Measurements from ENCODE around the gene LSAMP. TPM values are rescaled to one million over a fixed set of nuclear protein-coding genes. Genes with fewer than 3 reads are reported as not detected.
"Not testable (repeated sequence)": the region's sequence is repeated elsewhere in the genome, so short reads cannot be mapped to it uniquely, and the experiment has no call there.

The LSAMP gene
- total RNA-seq, 2 experiments from 2014 or later: not detected

DNA sequence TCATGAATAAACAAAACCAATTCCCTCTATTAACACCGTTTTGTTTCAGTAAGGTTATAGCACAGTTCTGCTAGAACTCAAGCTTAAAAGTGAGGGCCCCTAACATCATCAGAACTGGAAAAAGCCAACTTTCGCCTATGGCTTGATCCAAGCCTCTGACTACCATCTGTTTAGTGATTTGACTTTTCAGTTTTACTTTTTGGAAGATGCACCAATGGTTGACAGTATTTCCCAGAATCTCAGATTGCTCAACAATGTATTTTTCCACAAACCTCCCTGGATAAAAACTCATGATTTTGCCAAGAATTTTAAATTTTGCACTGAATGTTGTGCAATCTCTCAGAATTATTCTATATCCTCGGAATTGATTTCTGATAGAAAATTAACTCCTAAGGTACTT lies 190.7 kb downstream of the LSAMP start:
- ChIA-PET CTCF (no interaction called here), POLR2A (no interaction called here)

DNA sequence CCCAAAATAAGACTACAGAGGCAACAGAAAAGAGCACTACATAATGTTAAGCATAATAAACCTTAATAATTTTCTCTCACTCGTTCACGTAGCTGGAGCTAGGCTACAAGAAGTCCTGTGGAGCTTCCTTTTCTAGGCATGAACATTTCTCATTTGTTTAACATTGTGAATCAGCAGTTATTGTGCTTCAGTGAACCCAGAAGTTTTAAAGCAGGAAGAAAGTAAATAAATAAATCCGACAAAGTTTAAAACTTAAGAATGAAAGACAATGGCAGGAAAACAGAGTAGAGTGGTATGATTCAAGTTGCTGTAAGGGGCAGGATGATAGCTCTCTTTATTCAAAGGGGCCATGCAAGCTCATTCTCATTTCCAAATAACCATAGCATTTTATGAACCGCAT lies 191.8 kb downstream of the LSAMP start:
- ChIA-PET CTCF (no interaction called here), POLR2A (no interaction called here)

DNA sequence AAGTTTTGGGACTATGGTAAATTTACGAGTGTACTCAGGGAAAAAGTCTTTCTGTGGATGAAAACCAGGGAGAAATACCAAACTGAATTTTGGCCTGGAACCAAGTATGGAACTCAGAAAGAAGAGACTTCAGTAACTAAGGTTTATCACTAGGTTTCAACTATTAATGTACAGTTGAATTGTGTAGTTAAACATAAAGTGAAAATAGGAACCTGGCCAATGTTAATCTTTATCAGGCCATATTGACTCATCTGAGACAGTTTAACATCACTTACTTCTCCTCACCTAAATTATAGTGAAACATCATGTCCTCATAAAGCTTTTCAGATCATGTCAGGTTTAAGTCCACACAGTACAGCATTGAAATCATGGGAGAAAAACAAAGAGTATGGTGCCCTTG lies 197.7 kb downstream of the LSAMP start:
- ChIA-PET POLR2A (no interaction called here), CTCF (no interaction called here)

GRCh38 chr3:116246406-116246980 lies 198.8 kb downstream of the LSAMP start:
- ChIA-PET POLR2A (no interaction called here), CTCF (no interaction called here)

DNA sequence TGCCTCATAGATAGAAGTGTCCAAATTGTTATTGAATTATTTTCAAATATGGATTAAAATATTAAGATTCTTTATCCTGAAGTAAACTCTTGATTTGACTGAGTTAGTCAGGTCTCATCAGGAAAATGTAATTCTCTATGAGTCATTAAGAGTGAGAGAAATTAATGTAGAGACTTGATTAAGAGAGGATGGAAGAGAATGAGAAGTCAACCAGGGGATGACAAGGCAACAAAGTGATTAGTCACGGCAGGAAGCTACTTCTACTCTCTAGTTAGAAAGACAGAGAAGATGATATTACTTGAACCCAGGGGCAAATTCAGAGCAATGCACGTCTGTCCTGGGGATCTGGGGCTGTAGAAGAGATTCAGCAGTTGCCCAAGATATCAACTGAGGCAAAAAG lies 202.5 kb downstream of the LSAMP start:
- POLR2A ChIA-PET: no interaction called here
- CTCF ChIA-PET: no interaction called here

GRCh38 chr3:116241677-116242076 lies 203.6 kb downstream of the LSAMP start:
- ChIA-PET CTCF (no interaction called here), POLR2A (no interaction called here)

GRCh38 chr3:116240261-116240660 lies 205.0 kb downstream of the LSAMP start:
- POLR2A ChIA-PET: no interaction called here
- CTCF ChIA-PET: no interaction called here

GRCh38 chr3:116238846-116239565 lies 206.3 kb downstream of the LSAMP start:
- POLR2A ChIA-PET: no interaction called here
- CTCF ChIA-PET: no interaction called here

- ChIA-PET POLR2A (no interaction called here), CTCF (no interaction called here)
These were observed 211.5 kb downstream of the LSAMP start for GRCh38 chr3:116233711-116234357.

- ChIA-PET CTCF (no interaction called here), POLR2A (no interaction called here)
These were observed 214.8 kb downstream of the LSAMP start for GRCh38 chr3:116230431-116231020.

GRCh38 chr3:116226266-116226665 lies 219.0 kb downstream of the LSAMP start:
- ChIA-PET POLR2A (no interaction called here), CTCF (no interaction called here)

DNA sequence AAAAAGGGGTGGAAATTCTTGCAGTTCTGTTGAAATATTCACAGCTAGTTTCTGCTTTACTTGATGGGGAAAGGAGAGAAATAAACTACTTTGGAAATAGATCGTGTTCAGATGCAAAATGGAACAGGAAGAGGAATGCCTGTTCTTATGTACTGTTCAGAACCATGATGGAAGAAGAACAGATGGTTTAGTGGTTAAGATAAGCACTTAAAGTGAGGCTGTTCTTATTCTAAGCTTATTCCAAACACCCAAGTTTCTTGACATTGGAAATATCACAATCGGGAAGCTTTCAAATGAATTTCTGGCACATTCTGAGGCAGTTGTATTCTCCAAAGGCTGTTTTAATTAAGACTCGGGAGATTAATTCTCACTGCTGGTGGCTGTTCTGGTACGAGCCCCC lies 228.5 kb downstream of the LSAMP start:
- ChIA-PET POLR2A (no interaction called here), CTCF (no interaction called here)

DNA sequence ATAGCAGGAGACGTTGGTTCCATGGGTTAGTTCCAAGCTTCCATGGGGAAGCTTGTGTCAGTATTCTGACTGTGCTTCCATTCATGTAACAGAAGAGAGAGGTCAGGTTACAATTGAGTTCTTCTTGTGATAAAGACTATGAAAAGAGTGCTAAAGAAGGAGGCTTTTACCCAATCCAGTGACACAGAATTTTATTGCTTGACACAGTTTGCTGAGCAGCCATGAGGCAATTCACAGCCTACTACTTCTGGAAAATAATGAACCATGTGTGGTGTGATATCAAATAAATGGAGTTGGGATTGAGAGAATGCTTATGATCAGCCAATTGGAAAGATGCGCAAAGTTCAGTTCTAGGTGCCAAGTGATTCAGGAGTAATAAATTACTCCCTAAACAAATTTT lies 233.4 kb downstream of the LSAMP start:
- CTCF ChIA-PET: no interaction called here
- POLR2A ChIA-PET: no interaction called here

- POLR2A ChIA-PET, CTCF ChIA-PET: not testable (repeated sequence)
These were observed 236.5 kb downstream of the LSAMP start for GRCh38 chr3:116208830-116209229.

GRCh38 chr3:116200956-116201690 lies 244.2 kb downstream of the LSAMP start:
- ChIA-PET POLR2A (no interaction called here), CTCF (no interaction called here)

DNA sequence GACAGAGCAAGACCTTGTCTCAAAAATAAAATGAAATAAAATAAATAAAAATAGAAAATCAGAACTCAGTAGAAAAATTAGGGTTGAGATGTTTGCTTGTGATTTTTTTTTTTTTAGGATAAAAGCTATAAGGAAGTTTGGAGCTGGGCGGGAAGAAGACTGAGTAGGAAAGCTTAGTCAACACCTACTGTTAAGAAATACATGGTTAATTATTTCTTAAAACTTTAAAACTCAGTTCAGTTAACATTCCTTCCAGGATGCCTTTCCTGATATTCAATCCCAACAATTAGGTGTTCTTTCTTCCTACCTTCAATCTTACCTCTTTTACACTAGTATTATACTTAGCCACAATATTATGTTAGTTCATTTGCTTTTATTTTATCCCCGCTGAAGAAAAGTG lies 246.2 kb downstream of the LSAMP start:
- ChIA-PET CTCF (no interaction called here), POLR2A (no interaction called here)

- ChIA-PET CTCF (no interaction called here), POLR2A (no interaction called here)
These were observed 247.2 kb downstream of the LSAMP start for GRCh38 chr3:116198087-116198486.

GRCh38 chr3:116192464-116192863 lies 252.8 kb downstream of the LSAMP start:
- POLR2A ChIA-PET: no interaction called here

DNA sequence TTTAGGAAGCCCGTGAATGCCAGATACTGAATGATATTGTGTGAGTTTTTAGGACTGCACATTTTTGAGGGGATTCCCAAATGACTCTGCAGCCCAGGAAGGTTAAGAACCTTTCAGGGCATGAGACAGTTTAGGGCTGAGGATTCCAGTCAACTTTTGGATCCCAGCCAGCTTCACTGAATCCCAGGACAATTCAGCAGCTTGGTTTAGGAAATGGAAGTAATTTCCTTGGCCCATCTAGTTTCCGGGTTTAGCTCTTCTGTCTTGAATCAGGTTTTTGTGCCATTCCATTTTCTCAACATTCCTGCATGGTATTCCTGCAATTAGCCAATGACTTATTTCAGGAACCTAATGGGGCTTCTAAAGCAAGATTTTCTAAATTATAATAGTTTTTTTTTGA lies 253.9 kb downstream of the LSAMP start:
- POLR2A ChIA-PET: no interaction called here
- CTCF ChIA-PET: no interaction called here

More at GRCh38 chr3:116192464-116192863, 252.8 kb downstream of the LSAMP start:
- CTCF ChIA-PET: no interaction called here

GRCh38 chr3:116190095-116190494 lies 255.2 kb downstream of the LSAMP start:
- CTCF ChIA-PET: no interaction called here
- POLR2A ChIA-PET: no interaction called here

GRCh38 chr3:116188231-116188785 lies 257.0 kb downstream of the LSAMP start:
- ChIA-PET POLR2A (no interaction called here), CTCF (no interaction called here)
